ENCODE results near the gene SLC11A2.
"Not testable (repeated sequence)": the region's sequence is repeated elsewhere in the genome, so short reads cannot be mapped to it uniquely, and the experiment has no call there.

Gene SLC11A2

DNA sequence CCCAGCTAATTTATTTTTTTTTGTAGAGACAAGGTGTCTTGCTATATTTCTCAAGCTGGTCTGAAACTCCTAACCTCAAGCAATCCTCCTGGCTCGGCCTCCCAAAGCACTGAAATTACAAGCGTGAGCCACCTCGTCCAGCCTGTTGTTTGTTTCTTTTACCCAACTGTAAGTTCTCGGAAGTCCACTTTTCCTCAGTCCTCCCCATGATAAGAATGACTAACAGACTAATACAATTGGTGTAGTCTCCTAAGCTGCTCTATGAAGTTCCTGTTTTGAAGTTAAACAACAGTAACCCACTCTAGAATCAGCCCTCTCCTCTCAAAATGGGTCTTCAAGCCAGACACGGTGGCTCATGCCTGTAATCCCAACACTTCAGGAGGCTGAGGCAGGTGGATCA is 37.3 kb downstream of the SLC11A2 start:
- no peak for DNase-seq

DNA sequence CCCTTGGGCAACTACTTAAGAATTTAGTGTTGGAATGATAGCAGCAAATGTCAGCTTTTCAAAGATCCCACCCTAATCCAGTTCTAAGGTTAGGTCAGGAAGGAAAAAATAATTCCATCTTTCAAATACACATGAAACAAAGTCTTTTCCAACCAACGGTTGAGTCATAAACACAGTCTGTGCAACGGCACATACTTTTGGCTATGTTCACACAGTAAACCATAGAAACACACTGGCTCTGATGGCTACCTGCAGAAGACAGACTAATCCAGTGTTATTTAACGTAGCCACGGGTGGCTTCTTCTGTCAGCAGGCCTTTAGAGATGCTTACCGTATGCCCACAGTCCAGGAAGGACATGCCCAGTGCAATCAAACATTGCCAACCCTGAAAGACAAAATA is 38.1 kb downstream of the SLC11A2 start:
- no peak for DNase-seq

DNA sequence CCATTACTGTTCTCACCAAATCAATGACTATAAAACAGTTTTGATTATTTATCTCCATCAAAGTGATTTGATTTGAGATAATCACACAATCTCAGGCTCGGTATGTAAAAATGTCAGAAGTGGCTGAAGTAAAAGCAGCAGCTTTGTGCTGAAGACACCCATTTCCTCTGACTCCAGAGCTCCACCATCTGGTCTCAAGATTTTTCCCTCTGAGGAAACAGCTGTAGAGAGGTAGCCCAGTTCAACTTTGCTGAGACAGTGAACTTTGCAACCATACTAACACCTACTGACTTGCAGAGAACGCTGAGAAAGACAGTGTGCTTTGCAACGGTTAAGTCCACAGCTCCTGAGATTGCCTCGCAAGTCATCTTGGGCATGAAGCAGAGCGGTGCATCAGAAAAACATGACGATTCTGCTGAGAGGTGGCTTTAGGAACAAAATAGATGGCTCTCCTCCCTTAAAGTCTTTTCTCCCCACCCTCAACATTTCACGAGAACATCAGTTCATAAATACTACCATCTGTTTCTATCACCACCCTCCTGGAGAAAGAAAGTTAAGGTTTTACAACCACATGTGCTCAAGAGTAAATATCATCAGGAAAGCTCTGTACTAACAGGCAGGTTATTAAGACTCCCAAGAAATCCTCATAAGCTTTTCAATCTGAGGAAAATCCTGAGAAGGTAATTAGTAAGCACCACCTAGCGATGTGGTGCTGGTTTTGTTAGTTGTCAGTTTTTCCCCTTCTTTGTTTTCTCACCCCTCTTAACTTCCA is 39.0 kb downstream of the SLC11A2 start:
- DNase-seq, result no peak

DNA sequence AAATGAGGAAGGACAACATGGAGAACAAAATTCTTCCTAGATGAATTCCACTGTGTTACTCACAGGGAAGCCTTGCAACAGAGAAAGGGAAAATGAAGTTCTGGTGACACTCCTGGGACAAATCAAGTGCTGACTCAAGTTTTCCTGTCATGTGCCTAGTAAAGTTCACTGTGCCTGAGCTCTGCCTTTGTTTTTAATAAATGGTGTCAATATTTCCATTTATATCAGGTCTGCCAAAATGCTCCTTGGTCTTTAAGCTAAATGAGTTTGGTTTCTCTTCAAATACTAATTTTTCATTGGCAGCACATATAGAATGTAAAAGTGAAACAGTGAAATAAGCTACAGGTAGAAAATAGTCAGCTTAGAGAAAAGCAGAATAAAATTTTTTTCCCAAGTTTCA is 40.9 kb downstream of the SLC11A2 start:
- DNase-seq, result no peak

DNA sequence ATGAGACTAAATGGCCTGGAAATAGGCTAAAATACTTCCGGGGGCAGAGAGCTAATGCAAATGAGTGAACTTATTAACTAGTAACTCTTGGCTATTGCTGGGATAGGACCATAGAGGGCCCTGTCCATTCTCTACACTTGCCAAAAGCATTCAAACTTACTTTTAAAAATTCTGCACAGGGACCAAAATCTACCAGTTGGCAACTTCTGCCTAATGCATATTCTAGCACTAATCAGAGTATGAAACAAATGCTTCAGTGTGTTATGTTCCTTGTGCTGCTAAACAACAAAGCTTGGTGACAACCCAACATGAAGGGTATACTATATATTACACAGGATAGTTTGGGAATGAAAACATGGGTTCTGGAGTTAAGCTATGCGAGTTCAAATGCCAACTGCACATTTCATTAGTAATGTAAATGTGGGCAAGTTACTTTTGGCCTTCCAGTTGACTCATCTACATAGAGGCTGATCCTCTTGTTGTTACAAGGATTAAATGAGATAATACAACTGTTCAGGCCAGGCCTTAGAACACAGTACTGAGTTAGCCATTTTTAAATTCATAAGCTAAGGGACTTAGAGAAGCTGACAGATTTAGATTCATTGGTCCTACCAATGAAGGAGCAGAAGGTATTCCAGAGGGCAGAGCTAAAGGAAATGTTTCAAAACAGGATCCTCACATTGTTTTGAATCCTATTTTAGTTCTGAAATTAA is 41.4 kb downstream of the SLC11A2 start:
- DNase-seq, result no peak

DNA sequence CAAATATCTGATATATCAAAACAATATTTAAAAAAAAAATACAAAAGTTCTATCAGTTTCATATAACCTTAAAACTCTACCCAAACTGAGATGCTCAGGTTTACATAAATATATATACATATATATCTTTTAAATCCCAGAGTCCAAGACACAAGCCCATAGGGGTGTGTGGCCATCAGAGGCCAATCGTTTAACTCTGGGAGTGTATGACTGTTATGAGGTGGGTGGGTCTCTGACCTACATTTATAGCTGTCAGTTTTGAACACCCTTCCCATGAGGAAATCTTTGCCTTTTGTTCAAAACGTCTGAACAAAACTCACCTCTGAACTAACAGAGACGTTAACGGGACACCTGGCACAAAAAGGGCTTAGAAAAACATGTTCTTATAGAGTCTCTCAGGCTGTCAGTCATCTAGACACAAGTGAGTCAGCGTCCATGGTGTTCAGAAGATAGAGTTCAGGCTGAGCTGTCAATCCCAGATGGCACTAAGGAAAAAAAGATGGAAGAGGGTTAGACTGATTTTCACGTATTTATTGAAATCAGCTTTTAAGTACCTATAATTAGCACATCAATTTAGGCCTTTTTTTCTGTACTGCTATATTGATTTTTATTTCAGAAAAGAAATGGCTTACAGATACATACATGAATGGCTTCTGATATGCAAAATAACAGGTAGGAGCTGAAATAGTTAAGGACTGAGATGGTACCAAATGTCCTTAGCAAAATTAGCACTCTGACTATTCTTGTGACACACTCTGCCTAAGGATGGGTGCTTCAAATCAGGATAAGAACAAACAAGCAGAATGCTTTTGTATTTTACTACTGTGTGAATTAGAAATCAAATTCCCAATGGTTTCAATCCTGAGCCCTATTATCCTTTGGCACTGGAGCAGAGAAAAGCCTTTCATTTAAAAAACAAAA is 44.6 kb downstream of the SLC11A2 start:
- no peak for DNase-seq

DNA sequence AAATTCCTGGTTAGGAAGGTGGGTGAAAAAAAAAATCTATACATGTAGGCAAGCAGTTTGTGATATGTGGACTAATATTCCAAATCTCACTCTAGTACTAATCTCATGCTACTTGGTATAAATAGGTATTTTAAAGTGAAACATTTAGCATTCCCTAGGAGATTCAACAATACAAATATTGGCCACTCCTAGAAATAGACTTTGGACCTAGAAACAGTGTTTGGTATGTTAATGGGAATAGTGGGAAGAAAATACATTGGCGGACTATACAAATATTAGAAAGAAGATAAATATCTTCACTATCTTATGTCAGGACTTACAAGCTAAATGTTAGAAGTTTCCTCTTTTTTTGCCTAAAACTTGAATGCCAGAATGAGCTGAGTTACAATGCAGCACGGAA is 45.6 kb downstream of the SLC11A2 start:
- DNase-seq, result no peak

DNA sequence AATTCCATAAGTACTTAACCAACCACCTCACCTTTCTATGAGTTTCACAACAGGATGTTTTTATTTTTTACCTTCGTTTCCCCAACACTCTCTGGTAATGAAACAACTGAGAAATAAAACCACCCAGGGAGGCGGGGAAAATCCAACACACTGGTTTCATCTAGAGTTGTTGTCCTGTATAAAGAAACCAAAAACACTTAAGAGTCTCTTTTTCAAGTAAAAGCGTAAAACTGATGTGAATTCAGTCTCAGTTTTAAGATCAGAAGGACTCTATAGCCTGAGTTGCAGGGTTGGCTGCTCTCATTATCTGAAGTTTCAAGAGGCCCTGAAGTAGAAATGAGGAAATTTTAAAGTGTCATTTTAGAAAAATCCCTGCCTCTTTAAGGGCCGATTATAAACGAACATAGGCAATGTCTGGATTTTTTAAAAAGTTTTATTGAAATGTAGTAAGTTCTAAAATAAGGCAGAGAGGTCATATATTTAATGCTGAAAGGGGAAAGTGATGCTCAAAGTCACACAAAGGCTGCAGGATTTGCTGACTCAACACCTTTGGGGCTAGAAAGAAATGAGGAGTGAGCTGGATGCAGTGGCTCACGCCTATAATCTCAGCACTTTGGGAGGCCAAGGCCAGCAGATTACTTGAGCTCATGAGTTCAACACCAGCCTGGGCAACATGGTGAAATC is 46.7 kb downstream of the SLC11A2 start:
- DNase-seq, result no peak

DNA sequence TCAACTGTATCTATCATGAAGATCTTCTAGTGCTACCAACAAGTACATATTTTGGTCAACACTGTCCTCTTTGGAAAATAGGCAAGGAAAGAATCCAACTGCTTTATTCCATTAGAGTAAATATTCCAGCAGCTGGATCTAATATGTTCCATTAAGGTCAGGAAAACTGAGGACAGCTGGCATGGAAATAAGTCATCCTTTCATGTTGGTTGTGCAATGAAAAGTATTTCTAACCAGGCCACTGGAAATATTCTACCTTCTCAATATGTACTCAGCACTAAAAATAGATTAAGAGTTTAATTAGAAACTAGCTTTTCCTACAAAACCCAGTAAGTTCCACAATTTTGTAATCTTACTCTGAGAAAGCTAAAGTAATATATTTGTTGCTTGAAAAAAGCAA is 54.2 kb downstream of the SLC11A2 start:
- no peak for DNase-seq

DNA sequence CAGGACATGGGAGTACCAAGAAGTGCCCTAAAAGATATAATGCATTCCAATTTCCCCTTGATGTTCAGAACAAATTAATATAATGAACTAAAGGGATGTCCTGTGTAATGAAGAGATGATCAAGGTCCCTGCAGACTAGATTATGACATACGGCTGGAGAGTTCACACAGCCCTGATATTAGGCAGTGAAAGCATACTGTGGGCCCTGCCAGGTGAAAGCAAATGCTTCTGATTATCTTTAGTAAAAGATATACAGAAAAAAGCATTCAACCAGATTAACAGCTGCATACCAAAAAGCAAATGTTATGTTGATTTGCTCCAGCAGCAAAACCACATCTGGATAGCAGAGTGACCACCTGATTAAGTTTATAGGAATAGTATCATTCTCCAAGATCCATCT is 61.8 kb downstream of the SLC11A2 start:
- DNase-seq, result no peak

DNA sequence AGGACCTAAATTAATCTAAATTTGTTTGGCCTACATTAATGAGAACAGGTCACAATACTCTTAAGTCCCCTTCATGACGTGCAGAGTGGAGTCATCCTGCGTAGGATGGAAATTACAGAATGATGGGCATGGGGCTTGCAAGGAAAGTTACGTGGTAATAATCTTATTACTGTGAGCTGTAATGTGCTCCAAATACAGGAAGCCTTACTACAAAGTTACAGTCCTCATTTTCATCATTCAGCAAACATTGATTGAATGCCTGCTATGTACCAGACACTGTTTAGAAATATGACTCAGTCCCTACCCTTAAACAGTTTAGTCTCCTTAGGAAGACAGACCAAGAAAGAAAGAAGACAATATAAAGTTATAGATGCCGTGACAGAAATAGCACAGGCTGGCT is 64.5 kb downstream of the SLC11A2 start:
- DNase-seq, result no peak

DNA sequence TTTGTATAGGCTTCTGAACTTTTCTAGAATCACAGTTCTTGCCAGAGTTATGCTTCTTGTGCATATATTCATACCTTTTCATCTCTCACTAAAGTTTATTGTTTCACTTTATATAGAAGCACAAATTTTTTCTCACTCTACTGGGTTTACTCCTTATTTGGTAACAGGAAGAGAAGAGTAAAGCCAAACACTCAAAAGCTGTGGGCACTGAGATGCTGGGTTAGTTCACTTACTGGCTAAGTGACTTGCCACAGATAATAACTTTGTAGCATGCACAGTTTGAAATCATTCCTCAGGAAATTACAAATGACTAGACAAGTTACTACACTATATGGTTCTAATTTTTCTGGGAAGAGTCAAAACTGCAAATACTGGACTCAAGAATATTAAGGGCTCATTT is 66.1 kb downstream of the SLC11A2 start:
- DNase-seq, result no peak

DNA sequence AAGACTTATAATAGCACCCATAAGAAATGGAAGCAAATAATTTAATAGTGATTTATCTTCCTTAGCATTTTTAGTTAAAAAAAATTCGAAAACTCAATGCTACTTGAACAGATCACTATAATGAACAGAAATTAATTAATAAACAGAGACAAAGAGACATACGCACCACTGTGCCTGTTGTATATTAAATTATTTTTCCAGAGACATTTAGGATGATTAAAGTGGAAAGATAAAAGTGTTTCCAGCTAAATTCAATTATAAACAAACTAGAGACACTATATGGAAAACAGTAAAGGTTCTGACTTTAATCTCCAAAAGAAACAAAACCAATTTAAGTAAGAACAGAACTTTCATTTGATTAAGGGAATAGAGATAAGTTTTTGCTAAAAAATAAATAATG is 70.5 kb downstream of the SLC11A2 start:
- DNase-seq, result no peak

DNA sequence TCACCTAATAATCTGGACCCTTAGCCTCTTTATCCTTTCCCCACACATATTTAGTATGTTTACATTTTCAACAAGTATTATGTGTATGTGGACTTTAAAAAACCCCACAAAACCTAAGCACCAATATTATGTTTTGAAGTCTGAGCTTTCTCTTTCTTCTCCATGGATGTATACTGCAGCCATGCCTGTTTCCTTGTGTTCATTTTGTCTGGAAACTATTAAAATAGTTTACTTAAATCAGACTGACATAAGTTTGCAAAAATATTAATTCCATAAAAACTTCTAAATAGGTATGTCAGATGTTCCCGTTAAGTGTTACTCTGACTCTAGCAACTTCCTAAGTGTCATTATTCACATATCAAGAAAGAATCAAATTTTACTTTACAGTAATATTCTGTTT is 70.9 kb downstream of the SLC11A2 start:
- no peak for DNase-seq

DNA sequence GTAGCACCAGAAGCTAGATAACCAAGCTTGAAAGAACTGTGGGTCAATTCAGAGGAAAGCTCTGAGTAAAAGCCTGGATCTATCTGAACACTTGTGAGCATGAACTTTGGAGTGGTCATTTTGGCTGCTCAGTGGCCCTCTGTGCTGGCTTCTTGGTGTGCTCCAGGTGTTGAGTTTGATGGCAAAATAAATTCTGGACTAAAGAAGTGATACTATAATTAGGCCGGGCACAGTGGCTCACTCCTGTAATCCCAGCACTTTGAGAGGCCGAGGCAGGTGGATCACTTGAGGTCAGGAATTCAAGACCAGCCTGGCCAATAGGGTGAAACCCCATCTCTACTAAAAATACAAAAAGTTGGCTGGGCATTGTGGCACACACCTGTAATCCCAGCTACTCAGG is 71.4 kb downstream of the SLC11A2 start:
- not testable (repeated sequence) for DNase-seq

DNA sequence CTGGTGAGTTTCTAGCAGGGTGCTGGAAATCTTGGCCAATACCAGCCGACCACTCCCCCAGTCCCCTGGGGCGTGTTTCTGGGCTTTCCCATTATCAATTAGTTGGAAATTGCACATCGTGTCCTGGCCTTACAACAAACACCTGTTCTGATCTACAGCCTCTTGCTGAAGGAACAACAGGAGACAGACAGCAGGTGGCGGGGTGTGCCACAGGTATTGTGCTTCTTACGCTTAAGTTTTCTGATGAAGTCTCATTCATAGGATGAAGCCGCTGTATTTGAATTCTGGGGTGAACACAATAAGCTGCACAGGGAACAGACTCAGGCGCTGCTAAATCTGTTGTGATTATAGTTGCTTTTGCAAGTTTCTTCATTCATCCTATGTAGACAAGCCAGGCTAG is 73.1 kb downstream of the SLC11A2 start:
- no peak for DNase-seq

DNA sequence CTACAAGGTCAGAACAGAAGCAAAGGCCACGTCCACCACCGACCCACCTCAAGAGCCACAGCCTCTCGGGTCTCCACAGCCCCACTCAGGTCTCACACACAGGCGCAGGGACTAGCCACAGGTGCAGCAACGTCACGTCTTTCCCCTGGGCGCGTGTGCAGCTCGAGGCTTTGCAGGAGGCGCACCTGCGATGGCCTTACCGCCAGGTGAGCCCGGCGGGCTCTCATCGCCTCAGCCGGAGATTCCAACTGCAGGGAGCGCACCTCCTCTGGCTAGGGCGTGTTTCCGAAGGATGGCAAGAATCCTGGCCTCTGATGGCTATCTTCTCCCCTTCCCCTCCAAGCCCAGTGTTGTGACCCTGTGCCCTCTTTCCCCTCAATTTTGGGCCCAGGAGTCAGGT is 73.7 kb downstream of the SLC11A2 start, which contains the start of gene HIGD1C:
Gene HIGD1C, plus strand, starts transcription at position 35 of the 400 bp plus-strand sequence. CDS start 1,455 bp downstream, outside the sequence.
- DNase-seq, result no peak

DNA sequence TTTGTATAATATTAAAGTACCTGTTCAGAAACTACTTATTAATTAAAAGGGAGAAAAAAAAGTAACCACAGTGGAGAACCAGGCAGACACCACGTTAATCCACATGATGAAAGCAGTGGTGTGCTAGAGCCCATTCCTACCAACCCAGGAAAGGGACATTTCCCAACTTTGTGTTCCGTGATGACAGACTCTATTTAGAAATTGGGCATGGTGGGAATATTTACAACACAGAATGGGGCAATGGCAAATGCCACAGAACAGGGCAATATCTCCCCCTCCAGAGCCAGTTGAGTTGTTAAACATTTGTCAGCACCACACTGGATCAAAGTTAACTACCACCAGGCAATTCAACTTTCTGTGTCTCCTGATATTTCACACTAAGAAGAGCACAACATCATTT is 75.1 kb downstream of the SLC11A2 start:
- DNase-seq, result no peak

DNA sequence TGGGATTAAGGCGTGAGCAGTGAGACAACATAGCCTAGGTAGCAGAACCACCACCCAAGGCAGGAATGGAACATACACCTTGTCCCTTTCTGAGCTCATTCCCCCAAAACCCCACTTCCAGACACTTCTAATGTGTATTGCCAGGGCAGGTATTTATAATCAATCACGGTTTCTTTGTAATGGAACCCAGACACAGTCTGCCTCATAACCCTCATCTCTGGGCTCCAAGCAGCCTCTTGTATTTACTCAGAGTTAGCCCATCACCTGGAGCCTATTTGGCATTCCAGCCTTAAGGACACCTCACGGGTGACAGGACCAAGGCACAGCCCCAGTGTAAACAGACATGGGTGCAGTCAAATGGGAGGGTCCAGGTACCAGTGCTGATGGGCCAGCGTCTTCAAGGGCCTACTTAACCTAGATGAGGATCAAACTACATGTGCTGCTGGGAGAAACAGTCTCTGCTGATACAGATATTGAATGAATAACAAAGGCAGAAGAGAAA is 76.3 kb downstream of the SLC11A2 start:
- no peak for DNase-seq

DNA sequence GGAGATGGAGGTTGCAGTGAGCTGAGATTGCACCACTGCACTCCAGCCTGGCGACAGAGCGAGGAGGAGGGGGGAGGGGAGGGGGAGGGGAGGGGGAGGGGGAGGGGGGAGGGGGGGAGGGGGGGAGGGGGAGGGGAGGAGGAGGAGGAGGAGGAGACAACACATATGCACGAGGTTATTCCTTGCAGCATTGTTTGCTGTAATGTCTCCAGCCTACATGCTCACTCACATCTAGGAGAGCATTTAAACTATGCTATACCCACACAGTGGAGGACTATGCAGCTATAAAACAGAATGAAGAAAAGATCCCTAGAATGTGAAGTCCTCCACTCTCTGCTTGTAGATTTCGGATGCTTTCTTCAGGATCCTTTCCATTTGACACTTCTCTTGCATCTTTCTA is 77.4 kb downstream of the SLC11A2 start:
- no peak for DNase-seq

DNA sequence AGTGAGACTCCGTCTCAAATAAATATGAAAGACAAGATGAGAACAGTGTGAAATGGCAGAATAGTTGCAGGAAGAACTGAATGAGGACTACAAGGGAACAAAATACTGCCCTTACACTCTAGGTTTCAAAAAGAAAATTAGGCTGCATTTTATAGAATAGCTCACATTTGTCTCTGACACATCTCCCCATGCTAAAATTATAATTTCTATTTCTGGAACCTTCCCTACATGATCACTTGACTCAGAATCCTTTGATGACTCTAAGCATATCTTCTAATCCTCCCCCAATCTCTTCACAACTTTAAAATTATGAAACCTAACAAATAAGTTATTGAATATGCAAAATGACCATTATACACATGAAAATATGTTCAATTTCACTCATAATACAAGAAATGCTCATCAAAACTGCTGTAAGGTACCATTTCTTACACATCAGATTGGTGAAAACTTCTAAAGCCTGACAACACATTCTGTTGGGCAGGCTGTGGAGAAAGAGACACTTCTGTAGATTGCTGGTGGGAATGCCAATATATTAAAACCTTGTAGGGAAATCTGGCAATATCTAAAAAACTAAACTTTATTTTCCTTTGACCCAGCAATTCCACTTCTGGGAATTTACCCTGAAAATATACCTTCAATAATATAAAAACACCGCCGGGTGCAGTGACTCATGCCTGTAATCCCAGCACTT is 78.1 kb downstream of the SLC11A2 start:
- DNase-seq, result no peak

DNA sequence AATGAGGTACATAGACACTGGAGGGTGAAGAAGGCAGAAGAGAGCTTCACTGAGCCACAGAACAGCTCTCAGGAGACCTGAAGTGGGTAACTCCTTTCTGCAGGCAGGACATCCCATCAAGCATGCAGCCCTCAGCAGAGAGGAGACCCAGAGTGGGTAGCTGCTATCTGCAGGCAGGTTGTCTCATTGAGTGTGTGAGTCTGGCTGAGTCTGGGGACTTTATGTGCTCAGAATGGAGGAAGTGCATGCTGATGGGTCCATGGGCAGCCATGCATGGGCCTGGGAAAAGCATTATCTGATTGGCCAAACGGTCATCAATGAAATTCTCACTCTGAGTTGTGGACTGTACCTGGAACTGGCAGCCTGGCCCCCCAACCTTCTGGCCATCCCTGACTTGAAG is 88.5 kb downstream of the SLC11A2 start:
- DNase-seq, result no peak
